Measurements from ENCODE around the gene TLL1. TPM values are rescaled to one million over a fixed set of nuclear protein-coding genes. Genes with fewer than 3 reads are reported as not detected.

TLL1 gene
- polyA plus RNA-seq, 2 of the 4 experiments (the other 2 are of a cell fraction), result 0.01 to 0.13 TPM

- DNase-seq (ENCODE audit: low read depth in 1 of 2, low spot score in 1 of 2) (no peak), FAIRE-seq (no peak), ATAC-seq (no peak)
- no peak overlapping the region for H3K4me3 ChIP-seq
- ChIA-PET CTCF (no interaction called here), POLR2A (no interaction called here)
- no peak overlapping the region for H3K4me2 ChIP-seq
- H3K9me3 ChIP-seq, result no peaks in the 10 kb centered on the region
- no peak for TF ChIP-seq RNF2 (IDR thresholded peaks at IDR 0.05; ENCODE audit: borderline replicate concordance, low read depth)
- no peak for TF ChIP-seq ZSCAN20 (CRISPR knock-in tag; IDR thresholded peaks at IDR 0.05)
- no peak for TF ChIP-seq SMC3 (IDR thresholded peaks at IDR 0.05)
- no peak for TF ChIP-seq KDM5A (IDR thresholded peaks at IDR 0.05)
- no peak for TF ChIP-seq HOXB13 (CRISPR knock-in tag; IDR thresholded peaks at IDR 0.05; ENCODE audit: low read depth)
- TF ChIP-seq E2F6 (IDR thresholded peaks at IDR 0.05; ENCODE audit: borderline replicate concordance, low read depth), result no peak
- no peak for TF ChIP-seq CBX2 (IDR thresholded peaks at IDR 0.05; ENCODE audit: borderline replicate concordance, low read depth)
- no peaks in the 10 kb centered on the region for H3K4me1 ChIP-seq
- WGBS (ENCODE audit: missing lambda C conversion rate), result 47% methylated on average over 2 of the region's 2 CpGs
- no peak overlapping the region for H3K27ac ChIP-seq
These were observed 192.3 kb downstream of the TLL1 start for GRCh38 chr4:166065324-166065723.

GRCh38 chr4:166066936-166067335 lies 193.9 kb downstream of the TLL1 start:
- FAIRE-seq (no peak), ATAC-seq (no peak), DNase-seq (ENCODE audit: low read depth in 1 of 2, low spot score in 1 of 2) (no peak)
- Histone ChIP-seq H3K4me1 (no peaks in the 10 kb centered on the region), H3K4me3 (no peak overlapping the region), H3K9me3 (no peaks in the 10 kb centered on the region), H3K4me2 (no peak overlapping the region), H3K27ac (no peak overlapping the region)
- peak; percentile 7 to 19; a peak in 1 of 4 replicates for TF ChIP-seq CEBPB (IDR thresholded peaks at IDR 0.05)
- no peak for TF ChIP-seq HES2 (IDR thresholded peaks at IDR 0.05)
- ChIA-PET CTCF (interaction anchor here (1.3 kb wide), 1 partner anchor 574 kb away, joined by 3 read pairs; no protein-coding TSS in a partner anchor), POLR2A (no interaction called here)
- 52% methylated on average over 1 of the region's 1 CpG for WGBS (ENCODE audit: missing lambda C conversion rate)

GRCh38 chr4:166067915-166068314 lies 194.9 kb downstream of the TLL1 start:
- no peaks in the 10 kb centered on the region for H3K4me1 ChIP-seq
- 15% methylated on average over 1 of the region's 1 CpG for WGBS (ENCODE audit: missing lambda C conversion rate)
- H3K9me3 ChIP-seq, result no peaks in the 10 kb centered on the region
- no peak overlapping the region for H3K27ac ChIP-seq
- no peak for FAIRE-seq
- POLR2A ChIA-PET, result no interaction called here
- ATAC-seq, result no peak
- no peak for TF ChIP-seq ZSCAN20 (CRISPR knock-in tag; IDR thresholded peaks at IDR 0.05)
- no peak for TF ChIP-seq HES2 (IDR thresholded peaks at IDR 0.05)
- TF ChIP-seq MAX (IDR thresholded peaks at IDR 0.05), result no peak
- no peak for TF ChIP-seq ZFP36 (IDR thresholded peaks at IDR 0.05; ENCODE audit: borderline replicate concordance, partially characterized antibody)
- no peak for TF ChIP-seq CHD4 (IDR thresholded peaks at IDR 0.05; ENCODE audit: borderline replicate concordance)
- TF ChIP-seq JUN (IDR thresholded peaks at IDR 0.05), result no peak
- TF ChIP-seq NR3C1 (IDR thresholded peaks at IDR 0.05), result no peak
- no peak for TF ChIP-seq TP53 (CRISPR knock-in tag; IDR thresholded peaks at IDR 0.05)
- TF ChIP-seq BHLHE40 (IDR thresholded peaks at IDR 0.05; ENCODE audit: low read depth, low read length), result no peak
- TF ChIP-seq RARB (CRISPR knock-in tag; IDR thresholded peaks at IDR 0.05), result no peak
- no peak for DNase-seq (ENCODE audit: low read depth in 1 of 2, low spot score in 1 of 2)
- CTCF ChIA-PET, result no interaction called here
- no peak overlapping the region for H3K4me2 ChIP-seq
- H3K4me3 ChIP-seq, result no peak overlapping the region

GRCh38 chr4:166073783-166074182 lies 200.7 kb downstream of the TLL1 start:
- ATAC-seq (no peak), DNase-seq (ENCODE audit: low read depth in 1 of 2, low spot score in 1 of 2) (no peak), FAIRE-seq (no peak)
- ChIA-PET CTCF (interaction anchor here (0.6 kb wide), 1 partner anchor 375 kb away, joined by 3 read pairs; no protein-coding TSS in a partner anchor), POLR2A (no interaction called here)
- Histone ChIP-seq H3K9me3 (no peaks in the 10 kb centered on the region), H3K4me1 (no peaks in the 10 kb centered on the region), H3K4me3 (no peak overlapping the region), H3K4me2 (no peak overlapping the region), H3K27ac (no peak overlapping the region)
- WGBS (ENCODE audit: missing lambda C conversion rate), result 42% methylated on average over 6 of the region's 6 CpGs
- TF ChIP-seq REST (IDR thresholded peaks at IDR 0.05), result no peak
- no peak for TF ChIP-seq ZFP36 (IDR thresholded peaks at IDR 0.05; ENCODE audit: borderline replicate concordance, partially characterized antibody)
- no peak for TF ChIP-seq EHMT2 (IDR thresholded peaks at IDR 0.05; ENCODE audit: low read depth)
- no peak for TF ChIP-seq CBX2 (IDR thresholded peaks at IDR 0.05; ENCODE audit: borderline replicate concordance, low read depth)
- TF ChIP-seq CBX8 (IDR thresholded peaks at IDR 0.05), result no peak
- TF ChIP-seq CTCF (IDR thresholded peaks at IDR 0.05), result no peak
- no peak for TF ChIP-seq MAX (IDR thresholded peaks at IDR 0.05)
- TF ChIP-seq MAZ (IDR thresholded peaks at IDR 0.05; ENCODE audit: borderline replicate concordance, low read depth, low read length), result no peak
- no peak for TF ChIP-seq CHD2 (IDR thresholded peaks at IDR 0.05; ENCODE audit: low read length, partially characterized antibody)
- TF ChIP-seq HEYL (CRISPR knock-in tag; IDR thresholded peaks at IDR 0.05), result no peak

Data from A549 (cell line).